ENCODE data around the gene RGS9BP. TPM values are rescaled to one million over a fixed set of nuclear protein-coding genes. Genes with fewer than 3 reads are reported as not detected.
"Not testable (repeated sequence)": the region's sequence is repeated elsewhere in the genome, so short reads cannot be mapped to it uniquely, and the experiment has no call there.

RGS9BP gene
- total RNA-seq, 2 experiments from 2014 or later = 0.14 TPM; not detected in 1

- no peaks in the 10 kb centered on the region for H3K9me3 ChIP-seq (ENCODE audit: control insufficient read depth in 1 of 2, insufficient read depth in 1 of 2, low read length in 2 of 2)
- H3K4me1 Mint-ChIP-seq (ENCODE audit: low read depth) = peaks cover 6% of the 10 kb centered on the region
- POLR2A ChIA-PET = no interaction called here
- intact Hi-C loops (cut with DNase I, micrococcal nuclease) = no loop called here
- no peak for TF ChIP-seq CTCF (IDR thresholded peaks at IDR 0.05)
- no peak for ATAC-seq (ENCODE audit: poor library complexity)
- H3K4me3 ChIP-seq (ENCODE audit: low read length) = no peak overlapping the region
- H3K4me3 Mint-ChIP-seq = no peak overlapping the region
- no peak for DNase-seq
- H3K27me3 ChIP-seq (ENCODE audit: control insufficient read depth in 1 of 2, insufficient read depth in 2 of 2, low read length in 2 of 2) = no peaks in the 10 kb centered on the region
- no peaks in the 10 kb centered on the region for H3K27me3 Mint-ChIP-seq
- H3K27ac Mint-ChIP-seq = no peak overlapping the region
- H3K36me3 ChIP-seq (ENCODE audit: insufficient read depth, low read length) = peaks cover 51% of the 10 kb centered on the region
- H3K9me3 Mint-ChIP-seq = no peaks in the 10 kb centered on the region
- H3K4me1 ChIP-seq (ENCODE audit: insufficient read depth, low read length) = no peaks in the 10 kb centered on the region
- H3K36me3 Mint-ChIP-seq (ENCODE audit: low read depth) = peaks cover 54% of the 10 kb centered on the region
- CTCF ChIA-PET = no interaction called here
- H3K27ac ChIP-seq (ENCODE audit: low read depth in 1 of 2, low read length in 2 of 2) = no peak overlapping the region
These were observed 23.9 kb upstream of the RGS9BP start for GRCh38 chr19:32651729-32652140.

- intact Hi-C loops (cut with DNase I, micrococcal nuclease); H3K9me3 ChIP-seq (ENCODE audit: control insufficient read depth in 1 of 2, insufficient read depth in 1 of 2, low read length in 2 of 2); H3K4me1 Mint-ChIP-seq (ENCODE audit: low read depth); ATAC-seq (ENCODE audit: poor library complexity); DNase-seq; H3K4me3 ChIP-seq (ENCODE audit: low read length); H3K4me3 Mint-ChIP-seq; POLR2A ChIA-PET; CTCF ChIA-PET; H3K27ac Mint-ChIP-seq; H3K9me3 Mint-ChIP-seq; H3K27me3 Mint-ChIP-seq; H3K27ac ChIP-seq (ENCODE audit: low read depth in 1 of 2, low read length in 2 of 2); H3K4me1 ChIP-seq (ENCODE audit: insufficient read depth, low read length); H3K27me3 ChIP-seq (ENCODE audit: control insufficient read depth in 1 of 2, insufficient read depth in 2 of 2, low read length in 2 of 2): not testable (repeated sequence)
- peaks cover 52% of the 10 kb centered on the region for H3K36me3 Mint-ChIP-seq (ENCODE audit: low read depth)
- H3K36me3 ChIP-seq (ENCODE audit: insufficient read depth, low read length) = peaks cover 50% of the 10 kb centered on the region
These were observed 23.3 kb upstream of the RGS9BP start for GRCh38 chr19:32652331-32652730.

- CTCF ChIA-PET = no interaction called here
- peaks cover 48% of the 10 kb centered on the region for H3K36me3 Mint-ChIP-seq (ENCODE audit: low read depth)
- POLR2A ChIA-PET = no interaction called here
- H3K4me1 Mint-ChIP-seq (ENCODE audit: low read depth) = no peaks in the 10 kb centered on the region
- H3K9me3 Mint-ChIP-seq = no peaks in the 10 kb centered on the region
- intact Hi-C loops (cut with DNase I, micrococcal nuclease) = no loop called here
- Histone ChIP-seq H3K27ac (ENCODE audit: low read depth in 1 of 2, low read length in 2 of 2) (no peak overlapping the region), H3K36me3 (ENCODE audit: insufficient read depth, low read length) (peaks cover 49% of the 10 kb centered on the region), H3K27me3 (ENCODE audit: control insufficient read depth in 1 of 2, insufficient read depth in 2 of 2, low read length in 2 of 2) (no peaks in the 10 kb centered on the region), H3K4me3 (ENCODE audit: low read length) (no peak overlapping the region), H3K4me1 (ENCODE audit: insufficient read depth, low read length) (no peaks in the 10 kb centered on the region), H3K9me3 (ENCODE audit: control insufficient read depth in 1 of 2, insufficient read depth in 1 of 2, low read length in 2 of 2) (no peaks in the 10 kb centered on the region)
- DNase-seq = no peak
- ATAC-seq (ENCODE audit: poor library complexity) = no peak
- H3K4me3 Mint-ChIP-seq = no peak overlapping the region
- no peak overlapping the region for H3K27ac Mint-ChIP-seq
- no peaks in the 10 kb centered on the region for H3K27me3 Mint-ChIP-seq
- TF ChIP-seq CTCF (IDR thresholded peaks at IDR 0.05) = no peak
These were observed 22.6 kb upstream of the RGS9BP start for GRCh38 chr19:32652894-32653598.

GRCh38 chr19:32653599-32653915 is 22.1 kb upstream of the RGS9BP start:
- H3K4me3 ChIP-seq (ENCODE audit: low read length) = no peak overlapping the region
- H3K9me3 ChIP-seq (ENCODE audit: control insufficient read depth in 1 of 2, insufficient read depth in 1 of 2, low read length in 2 of 2) = no peaks in the 10 kb centered on the region
- intact Hi-C loops (cut with DNase I, micrococcal nuclease) = no loop called here
- ATAC-seq (ENCODE audit: poor library complexity) (no peak), DNase-seq (no peak)
- ChIA-PET POLR2A (no interaction called here), CTCF (no interaction called here)
- Mint-ChIP-seq H3K4me3 (no peak overlapping the region), H3K27me3 (no peaks in the 10 kb centered on the region), H3K27ac (no peak overlapping the region), H3K9me3 (no peaks in the 10 kb centered on the region), H3K36me3 (ENCODE audit: low read depth) (peaks cover 48% of the 10 kb centered on the region), H3K4me1 (ENCODE audit: low read depth) (no peaks in the 10 kb centered on the region)
- H3K36me3 ChIP-seq (ENCODE audit: insufficient read depth, low read length) = peaks cover 51% of the 10 kb centered on the region
- no peaks in the 10 kb centered on the region for H3K27me3 ChIP-seq (ENCODE audit: control insufficient read depth in 1 of 2, insufficient read depth in 2 of 2, low read length in 2 of 2)
- no peak for TF ChIP-seq CTCF (IDR thresholded peaks at IDR 0.05)
- H3K4me1 ChIP-seq (ENCODE audit: insufficient read depth, low read length) = no peaks in the 10 kb centered on the region
- H3K27ac ChIP-seq (ENCODE audit: low read depth in 1 of 2, low read length in 2 of 2) = no peak overlapping the region

GRCh38 chr19:32656379-32656778 is 19.3 kb upstream of the RGS9BP start:
- intact Hi-C loops (cut with DNase I, micrococcal nuclease) = not testable (repeated sequence)

More at GRCh38 chr19:32656379-32656778, 19.3 kb upstream of the RGS9BP start:
- H3K9me3 Mint-ChIP-seq; ATAC-seq (ENCODE audit: poor library complexity); H3K27ac Mint-ChIP-seq; DNase-seq; H3K9me3 ChIP-seq (ENCODE audit: control insufficient read depth in 1 of 2, insufficient read depth in 1 of 2, low read length in 2 of 2); H3K27ac ChIP-seq (ENCODE audit: low read depth in 1 of 2, low read length in 2 of 2); H3K4me3 Mint-ChIP-seq; H3K4me1 Mint-ChIP-seq (ENCODE audit: low read depth); H3K27me3 Mint-ChIP-seq; H3K4me1 ChIP-seq (ENCODE audit: insufficient read depth, low read length); H3K4me3 ChIP-seq (ENCODE audit: low read length); H3K27me3 ChIP-seq (ENCODE audit: control insufficient read depth in 1 of 2, insufficient read depth in 2 of 2, low read length in 2 of 2): not testable (repeated sequence)
- H3K36me3 ChIP-seq (ENCODE audit: insufficient read depth, low read length) = peaks cover 47% of the 10 kb centered on the region
- POLR2A ChIA-PET = interaction anchor here (0.7 to 1.3 kb wide), 2 partner anchors 8 to 9 kb away, joined by 3 read pairs; no protein-coding TSS in a partner anchor
- peaks cover 38% of the 10 kb centered on the region for H3K36me3 Mint-ChIP-seq (ENCODE audit: low read depth)
- CTCF ChIA-PET = interaction anchor here (0.7 kb wide), 1 partner anchor 90 kb away, joined by 3 read pairs; no protein-coding TSS in a partner anchor
